ENCODE results near the gene ATP2B3. TPM values are rescaled to one million over a fixed set of nuclear protein-coding genes. Genes with fewer than 3 reads are reported as not detected.

The ATP2B3 gene
- polyA plus RNA-seq, 2 donors: not detected

DNA sequence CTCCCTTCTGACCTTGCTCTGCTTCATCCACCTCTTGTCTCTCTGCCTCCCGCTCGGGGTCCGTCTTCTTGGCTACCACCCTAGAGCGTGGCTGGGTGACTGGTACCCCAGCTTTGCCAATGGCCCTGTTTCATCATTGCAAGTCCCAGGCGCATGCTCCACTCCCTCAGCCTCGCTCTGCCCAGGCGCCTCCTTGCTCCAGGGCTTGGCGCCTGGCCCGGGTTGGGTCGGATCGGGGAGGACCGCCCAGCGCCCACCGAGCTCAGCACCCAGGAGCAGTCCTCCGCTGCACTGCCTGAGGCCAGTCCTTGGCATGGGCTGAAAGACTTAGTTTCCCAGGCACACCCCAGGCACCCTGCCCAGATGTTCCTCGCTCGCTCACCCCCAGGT lies 22.1 kb upstream of the ATP2B3 start:
- Histone ChIP-seq H3K27me3 (ENCODE audit: control insufficient read depth in 1 of 2, insufficient read depth in 2 of 2, low read length in 2 of 2) (no peaks in the 10 kb centered on the region), H3K4me3 (ENCODE audit: low read depth in 1 of 2, low read length in 2 of 2) (peak overlapping the region in 1 of 2 donors; percentile 29), H3K36me3 (ENCODE audit: control insufficient read depth in 2 of 2, insufficient read depth in 2 of 2, low read length in 1 of 2) (no peaks in the 10 kb centered on the region), H3K27ac (ENCODE audit: low read depth in 2 of 2, low read length in 1 of 2) (no peak overlapping the region), H3K4me1 (ENCODE audit: control insufficient read depth in 2 of 2, insufficient read depth in 2 of 2, low read length in 1 of 2) (peaks cover 0 to 16% of the 10 kb centered on the region in 2 donors), H3K9me3 (ENCODE audit: control insufficient read depth in 2 of 2, insufficient read depth in 1 of 2, low read depth in 1 of 2, low read length in 1 of 2) (no peaks in the 10 kb centered on the region)
- 14 to 40% methylated on average over 17 of the region's 17 CpGs for WGBS, 2 donors

DNA sequence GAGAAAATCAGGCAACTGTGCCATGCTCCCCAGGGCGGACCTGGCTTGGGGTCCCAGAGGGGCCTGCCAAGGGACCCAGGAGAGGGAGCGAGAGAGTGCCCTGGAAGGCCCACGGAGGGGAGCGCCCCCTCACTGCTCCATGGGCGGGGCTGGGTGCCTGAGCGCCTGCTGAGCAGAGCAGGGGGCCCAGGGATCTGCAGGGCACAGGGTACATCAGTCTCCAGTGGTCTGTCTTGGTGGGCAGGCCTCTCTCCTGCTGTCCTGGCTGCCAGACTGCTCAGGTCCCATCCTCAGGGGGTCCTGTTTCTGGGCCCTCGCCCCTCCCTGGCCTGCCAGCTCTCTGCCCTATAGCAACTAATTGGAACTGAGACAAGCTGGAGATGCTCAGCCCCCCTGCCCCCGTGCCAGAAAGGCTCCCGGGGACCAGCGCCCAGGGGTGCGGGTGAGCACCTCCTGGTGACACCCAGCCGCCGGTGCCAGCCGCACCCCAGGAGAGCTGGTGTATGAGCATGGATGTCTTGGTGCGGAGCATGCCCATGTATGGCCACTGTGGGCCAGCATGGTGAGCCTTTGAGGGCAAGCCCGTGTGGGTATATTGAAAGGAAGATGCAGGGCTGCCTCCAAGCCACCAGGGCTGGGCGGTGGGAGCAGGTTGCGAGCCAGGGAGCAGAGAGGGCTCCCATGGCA lies 21.4 kb upstream of the ATP2B3 start:
- H3K9me3 ChIP-seq (ENCODE audit: control insufficient read depth in 2 of 2, insufficient read depth in 1 of 2, low read depth in 1 of 2, low read length in 1 of 2): no peaks in the 10 kb centered on the region
- no peak overlapping the region for H3K4me3 ChIP-seq (ENCODE audit: low read depth in 1 of 2, low read length in 2 of 2)
- no peaks in the 10 kb centered on the region for H3K27me3 ChIP-seq (ENCODE audit: control insufficient read depth in 1 of 2, insufficient read depth in 2 of 2, low read length in 2 of 2)
- peak overlapping the region in 1 of 2 donors; percentile 45 for H3K27ac ChIP-seq (ENCODE audit: low read depth in 2 of 2, low read length in 1 of 2)
- no peaks in the 10 kb centered on the region for H3K36me3 ChIP-seq (ENCODE audit: control insufficient read depth in 2 of 2, insufficient read depth in 2 of 2, low read length in 1 of 2)
- H3K4me1 ChIP-seq (ENCODE audit: control insufficient read depth in 2 of 2, insufficient read depth in 2 of 2, low read length in 1 of 2): peaks cover 0 to 16% of the 10 kb centered on the region in 2 donors
- 41 to 71% methylated on average over 16 to 18 of the region's 18 CpGs for WGBS, 2 donors

DNA sequence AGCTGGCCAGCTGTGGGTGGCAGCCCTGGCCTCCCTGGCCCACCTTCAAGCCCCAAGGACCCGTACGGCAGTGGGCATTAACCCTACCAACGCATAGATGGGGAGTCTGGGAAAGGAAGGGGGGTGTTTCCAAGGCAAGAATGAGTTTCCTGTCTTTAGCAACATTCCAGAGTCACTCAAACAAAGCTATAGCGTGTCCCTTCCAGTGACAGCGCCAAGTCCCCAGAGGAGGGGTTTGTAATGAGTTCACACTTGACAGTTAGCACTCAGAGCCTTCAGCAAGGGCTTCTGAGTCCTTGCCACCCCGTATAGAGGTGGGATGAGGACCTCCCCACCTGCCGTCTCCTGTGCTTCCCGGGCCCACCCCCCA lies 20.9 kb upstream of the ATP2B3 start:
- Histone ChIP-seq H3K36me3 (ENCODE audit: control insufficient read depth in 2 of 2, insufficient read depth in 2 of 2, low read length in 1 of 2) (no peaks in the 10 kb centered on the region), H3K9me3 (ENCODE audit: control insufficient read depth in 2 of 2, insufficient read depth in 1 of 2, low read depth in 1 of 2, low read length in 1 of 2) (no peaks in the 10 kb centered on the region), H3K4me1 (ENCODE audit: control insufficient read depth in 2 of 2, insufficient read depth in 2 of 2, low read length in 1 of 2) (peaks cover 0 to 14% of the 10 kb centered on the region in 2 donors), H3K27me3 (ENCODE audit: control insufficient read depth in 1 of 2, insufficient read depth in 2 of 2, low read length in 2 of 2) (no peaks in the 10 kb centered on the region), H3K27ac (ENCODE audit: low read depth in 2 of 2, low read length in 1 of 2) (no peak overlapping the region), H3K4me3 (ENCODE audit: low read depth in 1 of 2, low read length in 2 of 2) (no peak overlapping the region)
- 36 to 56% methylated on average over 8 of the region's 8 CpGs for WGBS, 2 donors

DNA sequence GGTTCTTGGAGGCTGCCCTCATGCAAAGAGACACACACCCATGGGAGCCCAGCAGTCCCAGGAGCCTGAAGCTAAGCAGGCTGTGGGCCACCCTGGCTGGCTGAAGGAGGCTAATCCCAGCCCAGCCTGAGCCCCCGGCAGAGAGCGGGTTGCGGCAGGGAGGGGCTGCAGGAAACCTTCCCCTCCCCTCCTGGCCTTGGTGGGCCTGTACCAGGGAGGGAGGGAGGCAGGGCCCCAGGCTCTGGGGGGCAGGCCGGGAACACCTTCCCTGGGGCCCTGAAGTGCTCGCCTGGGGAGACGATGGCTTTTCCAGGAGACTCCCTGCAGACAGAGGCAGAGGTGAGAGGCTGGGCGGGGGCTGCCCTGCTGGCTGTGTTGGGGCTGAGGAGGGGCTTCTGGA lies 19.0 kb upstream of the ATP2B3 start:
- Histone ChIP-seq H3K9me3 (ENCODE audit: control insufficient read depth in 2 of 2, insufficient read depth in 1 of 2, low read depth in 1 of 2, low read length in 1 of 2) (no peaks in the 10 kb centered on the region), H3K27ac (ENCODE audit: low read depth in 2 of 2, low read length in 1 of 2) (no peak overlapping the region), H3K4me3 (ENCODE audit: low read depth in 1 of 2, low read length in 2 of 2) (no peak overlapping the region), H3K27me3 (ENCODE audit: control insufficient read depth in 1 of 2, insufficient read depth in 2 of 2, low read length in 2 of 2) (no peaks in the 10 kb centered on the region), H3K36me3 (ENCODE audit: control insufficient read depth in 2 of 2, insufficient read depth in 2 of 2, low read length in 1 of 2) (no peaks in the 10 kb centered on the region), H3K4me1 (ENCODE audit: control insufficient read depth in 2 of 2, insufficient read depth in 2 of 2, low read length in 1 of 2) (peaks cover 0 to 14% of the 10 kb centered on the region in 2 donors)
- 72 to 78% methylated on average over 7 of the region's 7 CpGs for WGBS, 2 donors

DNA sequence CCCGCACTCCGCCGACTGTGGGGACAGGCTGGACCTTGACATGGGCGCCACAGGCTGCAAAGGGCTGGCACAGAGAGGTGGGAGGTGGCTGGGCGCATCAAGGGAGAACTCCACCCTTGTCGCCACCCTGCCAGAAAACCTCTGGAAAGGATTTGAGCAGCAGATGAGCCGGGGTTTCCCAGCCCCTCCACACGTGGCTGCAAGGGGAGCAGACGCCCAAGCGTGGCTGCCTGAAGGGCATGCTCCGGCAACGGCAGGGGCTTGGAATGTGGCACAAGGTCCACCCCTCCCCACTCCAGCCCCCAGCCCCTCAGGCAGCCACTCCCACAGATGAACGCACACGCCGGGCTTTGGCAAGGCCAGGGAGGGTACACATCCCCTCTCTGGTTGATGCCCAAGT lies 18.1 kb upstream of the ATP2B3 start:
- no peaks in the 10 kb centered on the region for H3K27me3 ChIP-seq (ENCODE audit: control insufficient read depth in 1 of 2, insufficient read depth in 2 of 2, low read length in 2 of 2)
- H3K36me3 ChIP-seq (ENCODE audit: control insufficient read depth in 2 of 2, insufficient read depth in 2 of 2, low read length in 1 of 2): no peaks in the 10 kb centered on the region
- H3K4me1 ChIP-seq (ENCODE audit: control insufficient read depth in 2 of 2, insufficient read depth in 2 of 2, low read length in 1 of 2): peaks cover 0 to 14% of the 10 kb centered on the region in 2 donors
- H3K4me3 ChIP-seq (ENCODE audit: low read depth in 1 of 2, low read length in 2 of 2): no peak overlapping the region
- 34 to 54% methylated on average over 12 to 15 of the region's 15 CpGs for WGBS, 2 donors
- no peaks in the 10 kb centered on the region for H3K9me3 ChIP-seq (ENCODE audit: control insufficient read depth in 2 of 2, insufficient read depth in 1 of 2, low read depth in 1 of 2, low read length in 1 of 2)
- no peak overlapping the region for H3K27ac ChIP-seq (ENCODE audit: low read depth in 2 of 2, low read length in 1 of 2)

DNA sequence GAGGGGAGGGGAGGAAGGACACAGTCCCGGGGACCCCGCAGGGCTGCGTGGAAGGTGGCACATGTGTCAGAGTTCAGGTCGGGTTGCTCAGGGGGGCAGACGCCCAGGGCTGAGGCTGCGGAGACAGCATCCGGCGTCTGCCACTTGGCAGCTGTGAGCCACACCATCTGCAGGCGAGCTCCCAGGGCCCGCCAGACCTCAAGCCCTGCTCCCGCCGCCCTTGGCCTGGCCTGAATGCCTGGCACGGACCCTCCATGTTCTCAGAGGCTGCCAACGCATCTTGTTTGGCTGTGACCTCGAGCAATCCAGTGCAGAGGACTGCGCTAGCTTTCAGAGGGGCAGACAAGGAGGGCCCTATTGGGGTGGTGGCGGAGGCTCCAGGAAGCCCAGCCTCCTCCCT lies 17.6 kb upstream of the ATP2B3 start:
- Histone ChIP-seq H3K27me3 (ENCODE audit: control insufficient read depth in 1 of 2, insufficient read depth in 2 of 2, low read length in 2 of 2) (no peaks in the 10 kb centered on the region), H3K4me1 (ENCODE audit: control insufficient read depth in 2 of 2, insufficient read depth in 2 of 2, low read length in 1 of 2) (peaks cover 0 to 14% of the 10 kb centered on the region in 2 donors), H3K9me3 (ENCODE audit: control insufficient read depth in 2 of 2, insufficient read depth in 1 of 2, low read depth in 1 of 2, low read length in 1 of 2) (no peaks in the 10 kb centered on the region), H3K27ac (ENCODE audit: low read depth in 2 of 2, low read length in 1 of 2) (no peak overlapping the region), H3K36me3 (ENCODE audit: control insufficient read depth in 2 of 2, insufficient read depth in 2 of 2, low read length in 1 of 2) (no peaks in the 10 kb centered on the region), H3K4me3 (ENCODE audit: low read depth in 1 of 2, low read length in 2 of 2) (no peak overlapping the region)
- 38 to 64% methylated on average over 17 of the region's 17 CpGs for WGBS, 2 donors

- Histone ChIP-seq H3K27ac (ENCODE audit: low read depth in 2 of 2, low read length in 1 of 2) (no peak overlapping the region), H3K27me3 (ENCODE audit: control insufficient read depth in 1 of 2, insufficient read depth in 2 of 2, low read length in 2 of 2) (no peaks in the 10 kb centered on the region), H3K4me1 (ENCODE audit: control insufficient read depth in 2 of 2, insufficient read depth in 2 of 2, low read length in 1 of 2) (peaks cover 0 to 7% of the 10 kb centered on the region in 2 donors), H3K9me3 (ENCODE audit: control insufficient read depth in 2 of 2, insufficient read depth in 1 of 2, low read depth in 1 of 2, low read length in 1 of 2) (no peaks in the 10 kb centered on the region), H3K36me3 (ENCODE audit: control insufficient read depth in 2 of 2, insufficient read depth in 2 of 2, low read length in 1 of 2) (no peaks in the 10 kb centered on the region), H3K4me3 (ENCODE audit: low read depth in 1 of 2, low read length in 2 of 2) (no peak overlapping the region)
- WGBS, 2 donors: 90 to 92% methylated on average over 9 of the region's 9 CpGs
Observed at GRCh38 chrX:153500676-153501280, 16.7 kb upstream of the ATP2B3 start.

GRCh38 chrX:153501530-153501929 lies 15.9 kb upstream of the ATP2B3 start:
- H3K27ac ChIP-seq (ENCODE audit: low read depth in 2 of 2, low read length in 1 of 2): no peak overlapping the region
- 66 to 83% methylated on average over 6 to 8 of the region's 8 CpGs for WGBS, 2 donors
- peaks cover 0 to 2% of the 10 kb centered on the region in 2 donors for H3K4me1 ChIP-seq (ENCODE audit: control insufficient read depth in 2 of 2, insufficient read depth in 2 of 2, low read length in 1 of 2)
- no peak overlapping the region for H3K4me3 ChIP-seq (ENCODE audit: low read depth in 1 of 2, low read length in 2 of 2)
- no peaks in the 10 kb centered on the region for H3K9me3 ChIP-seq (ENCODE audit: control insufficient read depth in 2 of 2, insufficient read depth in 1 of 2, low read depth in 1 of 2, low read length in 1 of 2)
- no peaks in the 10 kb centered on the region for H3K36me3 ChIP-seq (ENCODE audit: control insufficient read depth in 2 of 2, insufficient read depth in 2 of 2, low read length in 1 of 2)
- no peaks in the 10 kb centered on the region for H3K27me3 ChIP-seq (ENCODE audit: control insufficient read depth in 1 of 2, insufficient read depth in 2 of 2, low read length in 2 of 2)

DNA sequence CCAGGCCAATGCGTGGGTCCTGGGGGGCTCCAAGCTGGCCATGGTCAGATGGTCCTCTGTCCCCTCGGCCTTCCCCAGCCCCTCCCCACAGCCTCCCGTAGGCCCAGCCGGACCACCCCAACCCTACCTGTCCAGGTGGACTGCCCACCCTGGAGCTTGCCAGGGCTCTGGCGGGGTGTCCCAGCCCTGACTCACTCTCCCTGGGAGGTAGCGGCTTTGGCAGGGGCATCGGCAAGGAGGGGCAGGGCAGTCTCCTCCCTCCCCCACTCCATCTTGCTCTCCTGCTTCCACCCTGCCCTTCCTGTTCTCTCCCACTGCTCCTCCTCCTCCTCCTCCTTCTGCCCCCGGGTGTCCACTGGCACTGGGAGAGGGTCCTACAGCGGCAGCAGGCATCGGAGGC lies 15.3 kb upstream of the ATP2B3 start:
- Histone ChIP-seq H3K27me3 (ENCODE audit: control insufficient read depth in 1 of 2, insufficient read depth in 2 of 2, low read length in 2 of 2) (no peaks in the 10 kb centered on the region), H3K9me3 (ENCODE audit: control insufficient read depth in 2 of 2, insufficient read depth in 1 of 2, low read depth in 1 of 2, low read length in 1 of 2) (no peaks in the 10 kb centered on the region), H3K27ac (ENCODE audit: low read depth in 2 of 2, low read length in 1 of 2) (no peak overlapping the region), H3K4me1 (ENCODE audit: control insufficient read depth in 2 of 2, insufficient read depth in 2 of 2, low read length in 1 of 2) (peaks cover 0 to 2% of the 10 kb centered on the region in 2 donors), H3K4me3 (ENCODE audit: low read depth in 1 of 2, low read length in 2 of 2) (no peak overlapping the region), H3K36me3 (ENCODE audit: control insufficient read depth in 2 of 2, insufficient read depth in 2 of 2, low read length in 1 of 2) (no peaks in the 10 kb centered on the region)
- 47 to 75% methylated on average over 8 to 10 of the region's 10 CpGs for WGBS, 2 donors

DNA sequence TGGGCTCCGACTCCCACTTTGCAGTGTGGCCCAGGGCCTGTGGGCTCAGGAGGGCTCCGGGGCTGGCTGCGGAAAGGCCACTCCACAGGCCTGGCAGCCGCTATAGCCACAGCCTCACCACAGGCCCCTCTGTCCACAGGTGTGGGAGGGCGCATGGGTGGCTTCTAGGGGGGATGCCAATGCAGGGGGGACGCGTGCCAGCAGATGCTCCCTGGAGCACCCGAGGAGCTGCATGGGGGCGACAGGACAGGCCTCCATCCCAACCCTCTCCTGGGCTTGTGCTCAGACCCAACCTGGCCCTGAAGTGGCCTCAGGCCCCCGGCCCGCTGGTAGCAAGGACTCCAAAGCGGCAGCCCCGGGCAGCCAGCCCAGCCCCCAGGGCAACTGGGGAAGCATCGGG lies 14.6 kb upstream of the ATP2B3 start:
- Histone ChIP-seq H3K27me3 (ENCODE audit: control insufficient read depth in 1 of 2, insufficient read depth in 2 of 2, low read length in 2 of 2) (no peaks in the 10 kb centered on the region), H3K4me1 (ENCODE audit: control insufficient read depth in 2 of 2, insufficient read depth in 2 of 2, low read length in 1 of 2) (peaks cover 0 to 2% of the 10 kb centered on the region in 2 donors), H3K36me3 (ENCODE audit: control insufficient read depth in 2 of 2, insufficient read depth in 2 of 2, low read length in 1 of 2) (no peaks in the 10 kb centered on the region), H3K9me3 (ENCODE audit: control insufficient read depth in 2 of 2, insufficient read depth in 1 of 2, low read depth in 1 of 2, low read length in 1 of 2) (no peaks in the 10 kb centered on the region), H3K27ac (ENCODE audit: low read depth in 2 of 2, low read length in 1 of 2) (no peak overlapping the region), H3K4me3 (ENCODE audit: low read depth in 1 of 2, low read length in 2 of 2) (no peak overlapping the region)
- 57 to 82% methylated on average over 11 to 14 of the region's 14 CpGs for WGBS, 2 donors

Data from esophagus (tissue), 2 donors.